Astrocyte (in vitro differentiated cells and primary cell): ENCODE data around the gene COLGALT1. TPM values are rescaled to one million over a fixed set of nuclear protein-coding genes. Genes with fewer than 3 reads are reported as not detected.

ENCODE experiments used
- DNase-seq: peaks from one replicate; pipeline ENCODE4 v3.0.0-alpha.2; 2010; ENCODE audit warnings: low read depth
- FAIRE-seq: peaks from 2 replicates; lab custom pipeline; 2011; peaks lifted over from hg19 to GRCh38; lab: Jason Lieb, UNC
- H2AFZ ChIP-seq: 2 replicates; pipeline ENCODE4 v1.6.0; 2012; ENCODE audit warnings: low read depth, low read length, inconsistent platforms
- H3K27ac ChIP-seq: 2 replicates; pipeline ENCODE4 v1.5.1; 2011; ENCODE audit warnings: low read depth, low read length, inconsistent platforms
- H3K27me3 ChIP-seq: 2 replicates; pipeline ENCODE4 v1.6.0; 2011; ENCODE audit warnings: low read length, inconsistent platforms; ENCODE audit not compliant: insufficient read depth
- H3K36me3 ChIP-seq: 2 replicates; pipeline ENCODE4 v1.5.1; 2011; ENCODE audit warnings: low read length, inconsistent platforms; ENCODE audit not compliant: insufficient read depth
- H3K4me1 ChIP-seq: 2 replicates; pipeline ENCODE4 v1.5.1; 2011; ENCODE audit warnings: low read length, inconsistent platforms; ENCODE audit not compliant: insufficient read depth
- H3K4me2 ChIP-seq: 2 replicates; pipeline ENCODE4 v1.6.0; 2012; ENCODE audit warnings: low read length, inconsistent platforms
- H3K4me3 ChIP-seq: 2 replicates; pipeline ENCODE4 v1.5.1; 2011; ENCODE audit warnings: low read depth, mild to moderate bottlenecking, low read length, inconsistent platforms; ENCODE audit not compliant: insufficient read depth
- H3K79me2 ChIP-seq: 2 replicates; pipeline ENCODE4 v1.6.0; 2012; ENCODE audit warnings: mild to moderate bottlenecking, low read length, inconsistent platforms; ENCODE audit not compliant: insufficient read depth
- H3K9ac ChIP-seq: 2 replicates; pipeline ENCODE4 v1.6.0; 2012; ENCODE audit warnings: mild to moderate bottlenecking, low read length, inconsistent platforms
- H3K9me3 ChIP-seq: 2 replicates; pipeline ENCODE4 v1.5.1; 2012; ENCODE audit warnings: low read depth, mild to moderate bottlenecking, low read length, inconsistent platforms; ENCODE audit not compliant: insufficient read depth
- H4K20me1 ChIP-seq: 2 replicates; pipeline ENCODE4 v1.6.0; 2012; ENCODE audit warnings: low read length, inconsistent platforms; ENCODE audit not compliant: insufficient read depth
- H3K27ac Mint-ChIP-seq: one replicate; pipeline ENCODE4 v1.8.0; 2021; ENCODE audit warnings: mild to moderate bottlenecking, mixed read lengths; ENCODE audit not compliant: unreplicated experiment
- H3K27me3 Mint-ChIP-seq: one replicate; pipeline ENCODE4 v1.8.0; 2021; ENCODE audit warnings: low read depth, mixed read lengths; ENCODE audit not compliant: unreplicated experiment
- H3K36me3 Mint-ChIP-seq: one replicate; pipeline ENCODE4 v1.8.0; 2021; ENCODE audit warnings: low read depth, mixed read lengths; ENCODE audit not compliant: unreplicated experiment
- H3K4me1 Mint-ChIP-seq: one replicate; pipeline ENCODE4 v1.8.0; 2021; ENCODE audit warnings: low read depth, mixed read lengths; ENCODE audit not compliant: unreplicated experiment
- H3K4me3 Mint-ChIP-seq: one replicate; pipeline ENCODE4 v1.8.0; 2021; ENCODE audit warnings: mild to moderate bottlenecking, moderate library complexity, mixed read lengths; ENCODE audit not compliant: unreplicated experiment
- H3K9me3 Mint-ChIP-seq: one replicate; pipeline ENCODE4 v1.8.0; 2021; ENCODE audit warnings: mild to moderate bottlenecking, mixed read lengths; ENCODE audit not compliant: unreplicated experiment
- CTCF ChIP-seq: IDR thresholded peaks from 2 replicates; pipeline ENCODE4 v1.5.1; 2011; ENCODE audit warnings: low read depth, mild to moderate bottlenecking, inconsistent platforms, low read length, moderate library complexity; ENCODE audit not compliant: insufficient read depth
- EZH2 ChIP-seq: IDR thresholded peaks from 2 replicates; pipeline ENCODE4 v1.6.1; 2012; ENCODE audit warnings: mild to moderate bottlenecking, low read length, inconsistent platforms; ENCODE audit not compliant: insufficient read depth
- total RNA-seq: library from RNA; stranded (reverse); gene quantifications from 2 replicates; pipeline ENCODE4 v1.2.1, GENCODE V29; 2021

Gene COLGALT1
- total RNA-seq, 1 donor from 2014 or later = 137 TPM

GRCh38 chr19:17615889-17616685 lies 60.6 kb downstream of the COLGALT1 start:
- no peak for DNase-seq
- no peaks in the 10 kb centered on the region for H3K79me2 ChIP-seq
- no peak for FAIRE-seq
- TF ChIP-seq EZH2 = no peak
- no peak overlapping the region for H3K27ac ChIP-seq
- Mint-ChIP-seq H3K27ac (no peak overlapping the region), H3K4me3 (no peak overlapping the region), H3K36me3 (no peaks in the 10 kb centered on the region), H3K4me1 (no peaks in the 10 kb centered on the region), H3K9me3 (peaks cover 6% of the 10 kb centered on the region), H3K27me3 (peaks cover 15% of the 10 kb centered on the region)
- no peaks in the 10 kb centered on the region for H3K27me3 ChIP-seq
- no peak overlapping the region for H3K4me3 ChIP-seq
- no peaks in the 10 kb centered on the region for H3K9me3 ChIP-seq
- H3K9ac ChIP-seq = no peak overlapping the region
- no peaks in the 10 kb centered on the region for H3K36me3 ChIP-seq
- H2AFZ ChIP-seq = no peak overlapping the region
- H4K20me1 ChIP-seq = no peaks in the 10 kb centered on the region
- H3K4me1 ChIP-seq = no peaks in the 10 kb centered on the region
- peak overlapping the region; percentile 26 for H3K4me2 ChIP-seq

- H3K4me3 Mint-ChIP-seq = no peak overlapping the region
- H3K36me3 Mint-ChIP-seq = no peaks in the 10 kb centered on the region
- no peaks in the 10 kb centered on the region for H4K20me1 ChIP-seq
- H3K27ac ChIP-seq = no peak overlapping the region
- no peak overlapping the region for H3K9ac ChIP-seq
- FAIRE-seq = no peak
- H3K27me3 ChIP-seq = no peaks in the 10 kb centered on the region
- peaks cover 7% of the 10 kb centered on the region for H3K9me3 Mint-ChIP-seq
- peak overlapping the region; percentile 26 for H3K4me2 ChIP-seq
- H3K4me3 ChIP-seq = no peak overlapping the region
- no peaks in the 10 kb centered on the region for H3K4me1 Mint-ChIP-seq
- H3K9me3 ChIP-seq = no peaks in the 10 kb centered on the region
- H3K4me1 ChIP-seq = no peaks in the 10 kb centered on the region
- no peaks in the 10 kb centered on the region for H3K79me2 ChIP-seq
- no peak overlapping the region for H2AFZ ChIP-seq
- no peak for TF ChIP-seq EZH2
- TF ChIP-seq CTCF = no peak
- H3K36me3 ChIP-seq = no peaks in the 10 kb centered on the region
- H3K27me3 Mint-ChIP-seq = peaks cover 16% of the 10 kb centered on the region
- no peak overlapping the region for H3K27ac Mint-ChIP-seq
- DNase-seq = no peak
Observed at GRCh38 chr19:17616686-17616960, 61.2 kb downstream of the COLGALT1 start.

- no peak overlapping the region for H3K27ac ChIP-seq
- Mint-ChIP-seq H3K27me3 (peaks cover 13% of the 10 kb centered on the region), H3K4me1 (no peaks in the 10 kb centered on the region), H3K4me3 (no peak overlapping the region), H3K27ac (peak overlapping the region; percentile 47), H3K36me3 (no peaks in the 10 kb centered on the region), H3K9me3 (peaks cover 9% of the 10 kb centered on the region)
- TF ChIP-seq CTCF (no peak), EZH2 (no peak)
- peak overlapping the region; percentile 26 for H3K4me2 ChIP-seq
- H3K79me2 ChIP-seq = no peaks in the 10 kb centered on the region
- DNase-seq = peak; percentile 4
- H3K9me3 ChIP-seq = no peaks in the 10 kb centered on the region
- no peaks in the 10 kb centered on the region for H3K27me3 ChIP-seq
- no peak for FAIRE-seq
- H3K9ac ChIP-seq = no peak overlapping the region
- H2AFZ ChIP-seq = no peak overlapping the region
- no peak overlapping the region for H3K4me3 ChIP-seq
- H3K4me1 ChIP-seq = no peaks in the 10 kb centered on the region
- H3K36me3 ChIP-seq = no peaks in the 10 kb centered on the region
- no peaks in the 10 kb centered on the region for H4K20me1 ChIP-seq
Observed at GRCh38 chr19:17616961-17617806, 61.7 kb downstream of the COLGALT1 start.
